GM18858 (cell line): ENCODE results near the gene SLC25A13.

ENCODE experiments used
- ATAC-seq: cut with Tn5 transposase; IDR thresholded peaks from one replicate; pipeline ENCODE4 v1.9.1; 2021; ENCODE audit not compliant: unreplicated experiment

Gene SLC25A13

GRCh38 chr7:96244244-96244991 lies 77.5 kb downstream of the SLC25A13 start:
- ATAC-seq: no peak

DNA sequence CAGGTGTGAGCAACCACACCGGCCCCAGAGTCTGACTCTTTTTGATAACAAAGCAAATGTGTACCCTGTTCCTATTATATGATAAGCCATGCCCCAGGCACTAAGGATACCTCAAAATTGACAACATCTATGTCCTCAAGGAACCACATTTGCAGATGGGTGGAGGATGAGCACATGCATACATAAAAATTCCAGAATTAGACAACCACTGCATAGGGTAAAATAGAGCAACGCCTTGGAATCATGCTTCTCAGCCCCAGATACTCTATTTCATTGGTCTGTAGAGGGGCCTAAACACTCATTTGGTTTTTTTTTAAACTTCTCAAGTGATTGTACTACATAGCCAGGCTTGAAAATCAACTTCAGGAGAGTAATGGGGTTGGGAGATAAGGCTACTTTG lies 78.7 kb downstream of the SLC25A13 start:
- no peak for ATAC-seq

- ATAC-seq: no peak
Observed at GRCh38 chr7:96241855-96242254, 80.0 kb downstream of the SLC25A13 start.

DNA sequence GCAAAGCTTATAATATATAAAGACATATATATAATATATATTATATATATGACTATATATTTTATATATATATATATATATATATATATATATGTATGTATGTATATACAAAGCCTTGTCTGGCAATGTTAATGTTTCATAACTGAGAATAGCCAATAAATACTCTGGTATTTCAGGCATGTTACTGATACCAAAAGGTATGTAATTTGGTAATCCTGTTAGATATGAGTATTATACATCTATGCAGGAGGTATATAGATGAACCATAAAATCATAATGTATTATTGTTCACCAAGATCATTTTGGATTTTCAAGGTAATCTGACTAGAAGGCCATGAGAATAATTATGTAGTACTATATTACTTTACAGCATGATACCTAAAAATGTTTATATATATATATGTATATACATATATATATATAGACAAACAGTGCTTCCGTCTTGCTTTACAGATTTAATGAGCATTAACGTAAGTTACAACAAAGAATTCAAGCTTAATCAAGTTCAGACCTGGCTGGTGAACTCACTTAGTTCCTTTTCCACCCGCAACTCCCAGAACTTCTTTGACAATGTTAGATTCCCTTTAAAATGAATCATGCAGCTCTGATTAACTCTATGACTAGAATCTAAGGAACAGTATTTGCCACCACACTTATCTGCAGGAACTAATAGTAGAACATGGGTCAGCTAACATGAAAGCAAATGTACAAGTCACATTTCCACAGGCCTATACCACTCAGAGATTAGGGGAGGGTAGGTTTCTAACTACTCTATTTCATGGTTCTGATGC lies 82.7 kb downstream of the SLC25A13 start:
- no peak for ATAC-seq

DNA sequence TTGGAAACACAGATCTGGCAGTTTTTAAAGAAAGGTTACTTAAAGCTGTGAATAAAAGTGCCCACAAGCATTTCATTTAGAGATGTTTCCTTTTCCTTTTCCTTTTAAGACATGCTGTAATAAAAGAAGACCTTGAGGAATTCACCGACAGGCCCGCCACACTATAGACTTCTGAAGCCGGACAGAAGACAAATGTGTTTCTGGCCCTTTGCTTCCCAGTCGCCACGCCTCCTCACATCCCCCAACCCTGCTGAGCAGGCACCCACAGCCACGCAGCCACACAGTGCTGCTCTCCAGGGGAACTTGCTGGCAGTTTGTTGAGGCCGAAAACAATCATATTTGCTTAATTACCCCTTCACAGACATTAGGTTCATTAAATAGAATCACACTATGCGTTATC lies 83.4 kb downstream of the SLC25A13 start:
- no peak for ATAC-seq

- ATAC-seq: no peak
Observed at GRCh38 chr7:96237040-96237439, 84.9 kb downstream of the SLC25A13 start.

- no peak for ATAC-seq
Observed at GRCh38 chr7:96236198-96237039, 85.5 kb downstream of the SLC25A13 start.

DNA sequence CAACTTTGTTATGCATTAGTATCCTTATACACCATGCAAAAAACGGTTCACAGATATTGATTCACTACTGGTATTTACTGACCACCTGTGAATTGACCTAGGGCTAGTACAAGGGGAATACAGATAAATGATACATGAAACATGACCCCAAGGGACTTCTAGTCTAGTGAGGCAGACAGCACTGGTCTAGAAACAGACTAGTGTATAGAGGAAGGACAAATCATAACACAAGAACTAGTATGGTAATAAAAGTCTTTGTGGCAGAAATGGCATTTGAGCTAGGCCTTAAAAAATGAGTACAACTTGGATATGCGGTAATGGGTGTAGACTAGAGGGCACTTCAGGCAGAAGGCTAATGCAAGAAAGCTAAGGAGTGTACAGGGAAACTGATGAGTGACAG lies 86.6 kb downstream of the SLC25A13 start:
- ATAC-seq: no peak

DNA sequence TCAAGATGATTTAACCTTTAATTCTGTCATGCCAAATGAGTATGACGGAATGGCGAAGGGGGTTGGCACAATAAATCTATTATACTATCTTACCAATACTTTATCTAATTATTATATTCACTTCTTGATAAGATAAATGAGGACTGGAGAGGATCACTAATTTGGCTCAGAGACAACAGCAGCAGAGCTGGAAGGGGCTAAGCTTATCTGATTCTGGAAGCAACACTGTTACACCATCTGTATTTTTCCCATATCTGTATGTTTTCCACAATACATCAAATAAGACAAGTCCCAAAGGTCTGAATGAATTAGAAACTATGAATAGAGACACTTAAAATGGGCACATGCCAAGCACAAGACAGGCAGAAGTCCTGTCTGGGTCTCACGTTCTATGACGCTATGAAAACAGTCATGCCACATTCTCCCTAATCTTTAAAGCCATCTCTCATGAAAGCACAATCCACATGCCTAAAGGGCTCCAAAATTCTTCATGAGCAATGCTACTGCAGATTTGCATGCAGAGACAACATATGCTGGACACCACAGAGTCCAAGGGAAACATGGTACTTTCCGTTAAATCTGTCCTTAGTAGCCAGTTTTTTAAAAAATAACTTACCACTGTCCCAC lies 88.3 kb downstream of the SLC25A13 start:
- ATAC-seq: no peak

- ATAC-seq: no peak
Observed at GRCh38 chr7:96233084-96233483, 88.8 kb downstream of the SLC25A13 start.

GRCh38 chr7:96228760-96229159 lies 93.1 kb downstream of the SLC25A13 start:
- no peak for ATAC-seq

GRCh38 chr7:96225251-96225650 lies 96.6 kb downstream of the SLC25A13 start:
- no peak for ATAC-seq

DNA sequence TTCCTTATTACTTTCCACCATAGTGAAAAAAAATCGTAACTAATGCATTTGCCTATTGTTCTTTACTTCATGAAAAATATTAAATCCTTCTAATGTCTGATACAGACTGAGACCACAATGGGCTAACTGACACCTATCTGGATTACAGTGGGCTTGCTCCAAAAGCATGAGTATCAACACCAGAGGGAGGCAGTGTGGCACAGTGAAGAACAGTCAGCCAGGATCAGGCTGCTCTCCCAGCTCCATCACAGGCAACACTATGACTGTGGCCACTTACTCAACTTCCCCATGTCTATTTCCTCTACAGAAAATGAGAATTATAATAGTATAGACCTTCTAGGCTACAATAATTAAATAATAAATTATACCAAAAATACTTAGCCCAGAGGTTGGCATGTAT lies 97.2 kb downstream of the SLC25A13 start:
- ATAC-seq: no peak

- ATAC-seq: no peak
Observed at GRCh38 chr7:96224073-96224472, 97.8 kb downstream of the SLC25A13 start.

GRCh38 chr7:96221888-96222287 lies 100.0 kb downstream of the SLC25A13 start:
- ATAC-seq: no peak

GRCh38 chr7:96219378-96220130 lies 102.3 kb downstream of the SLC25A13 start:
- ATAC-seq: no peak

- no peak for ATAC-seq
Observed at GRCh38 chr7:96218664-96219243, 103.1 kb downstream of the SLC25A13 start.

DNA sequence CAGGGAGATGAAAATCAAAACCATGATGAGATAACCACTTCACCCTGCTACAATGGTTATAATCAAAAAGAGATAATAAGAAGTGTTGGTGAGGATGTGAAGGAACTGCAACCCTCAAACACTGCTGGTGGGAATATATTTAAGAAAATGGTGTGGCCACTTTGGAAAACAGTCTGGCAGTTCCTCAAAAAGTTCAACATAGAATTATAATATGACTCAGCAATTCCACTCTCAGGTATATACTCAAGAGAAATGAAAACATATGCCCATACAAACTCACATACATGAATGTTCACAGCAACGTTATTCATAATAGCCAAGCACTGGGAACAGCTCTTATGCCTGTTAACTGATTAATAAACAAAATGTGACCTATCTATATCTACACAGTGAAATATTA lies 104.8 kb downstream of the SLC25A13 start:
- no peak for ATAC-seq

- no peak for ATAC-seq
Observed at GRCh38 chr7:96216373-96216772, 105.5 kb downstream of the SLC25A13 start.

GRCh38 chr7:96212474-96212873 lies 109.4 kb downstream of the SLC25A13 start:
- ATAC-seq: no peak
